Stimulated activated CD4-positive, alpha-beta T cell treated with anti-CD3 and anti-CD28 coated beads, Interleukin-2, amount 100 ng/mL, for 4 hours (primary cell): ENCODE measurements around the gene C5orf22.

ENCODE experiments used
- DNase-seq: peaks from one replicate; pipeline ENCODE4 v3.0.0-alpha.2; 2020; ENCODE audit warnings: low read depth

The C5orf22 gene

GRCh38 chr5:31604644-31605043 lies 72.5 kb downstream of the C5orf22 start:
- no peak for DNase-seq
